Stimulated activated CD8-positive, alpha-beta memory T cell treated with anti-CD3 and anti-CD28 coated beads, Interleukin-4, amount 100 ng/mL, for 48 hours (primary cell): ENCODE data around the gene SMARCA4.
A peak's percentile ranks its signal among the peaks of the same experiment; 100 is the strongest.
"Not testable (repeated sequence)": the region's sequence is repeated elsewhere in the genome, so short reads cannot be mapped to it uniquely, and the experiment has no call there.

Source experiments
- DNase-seq: peaks from one replicate; pipeline ENCODE4 v3.0.0-alpha.2; 2020

Gene SMARCA4

DNA sequence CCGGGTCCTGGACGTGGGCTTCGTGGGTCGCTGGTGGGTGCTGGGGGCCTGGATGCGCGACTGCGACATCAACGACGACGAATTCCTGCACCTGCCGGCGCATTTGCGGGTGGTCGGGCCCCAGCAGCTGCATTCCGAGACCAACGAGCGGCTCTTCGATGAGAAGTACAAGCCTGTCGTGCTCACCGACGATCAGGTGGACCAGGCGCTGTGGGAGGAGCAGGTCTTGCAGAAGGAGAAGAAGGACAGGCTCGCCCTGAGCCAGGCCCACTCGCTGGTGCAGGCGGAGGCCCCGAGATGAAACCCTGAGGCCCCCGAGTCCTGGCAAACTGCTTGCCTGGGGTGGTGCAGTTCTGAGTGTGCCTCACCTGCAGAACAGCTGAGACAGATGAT is 31.4 kb upstream of the SMARCA4 start:
- DNase-seq = no peak

DNA sequence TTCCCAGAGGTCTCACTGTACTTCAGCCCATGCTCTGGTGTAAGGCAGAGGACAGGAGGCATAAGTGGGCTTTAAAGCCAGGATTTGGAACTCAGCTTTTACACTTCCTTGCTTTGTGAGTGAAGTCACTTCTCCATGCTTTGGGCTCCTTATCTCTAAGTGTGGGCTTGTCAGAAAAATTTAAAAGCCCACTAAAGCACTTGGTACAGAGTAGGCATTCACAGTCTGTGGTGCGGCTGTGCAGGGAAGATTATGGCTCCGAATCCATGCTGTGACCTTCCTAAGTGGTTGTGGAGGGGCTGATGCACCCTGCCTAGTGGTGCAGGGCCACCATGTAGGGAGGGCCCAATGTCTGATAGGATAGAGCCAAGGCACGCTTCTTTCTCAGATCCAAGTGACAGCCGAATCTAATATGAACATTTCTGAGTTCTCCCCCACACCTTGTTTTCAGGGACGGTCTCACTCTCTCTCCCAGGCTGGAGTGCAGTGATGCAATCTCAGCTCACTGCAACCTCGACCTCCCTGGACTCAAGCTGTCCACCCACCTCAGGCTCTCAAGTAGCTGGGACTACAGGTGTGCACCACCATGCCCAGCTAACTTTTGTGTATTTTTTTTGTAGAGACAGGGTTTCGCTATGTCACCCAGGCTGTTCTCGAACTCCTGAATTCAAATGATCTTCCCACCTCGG is 25.3 kb upstream of the SMARCA4 start:
- no peak for DNase-seq

DNA sequence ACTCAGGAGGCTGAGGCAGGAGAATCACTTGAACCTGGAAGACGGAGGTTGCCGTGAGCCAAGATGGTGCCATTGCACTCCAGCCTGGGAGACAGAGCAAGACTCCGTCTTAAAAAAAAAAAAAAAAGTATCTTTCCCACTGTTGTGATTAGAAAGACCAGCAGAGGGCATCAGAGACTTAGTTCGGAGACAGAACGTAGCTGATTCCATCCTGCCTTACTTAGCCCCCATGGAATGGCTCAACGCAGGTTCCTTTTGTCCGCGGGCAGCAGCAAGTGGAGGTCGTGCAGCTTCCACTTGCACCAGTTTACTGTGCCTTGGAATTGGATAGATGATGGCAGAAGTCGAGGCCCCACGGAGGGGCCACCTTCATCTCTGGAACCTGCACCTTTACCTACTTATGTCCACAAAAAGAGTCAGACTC is 24.2 kb upstream of the SMARCA4 start:
- peak; percentile 33 for DNase-seq

DNA sequence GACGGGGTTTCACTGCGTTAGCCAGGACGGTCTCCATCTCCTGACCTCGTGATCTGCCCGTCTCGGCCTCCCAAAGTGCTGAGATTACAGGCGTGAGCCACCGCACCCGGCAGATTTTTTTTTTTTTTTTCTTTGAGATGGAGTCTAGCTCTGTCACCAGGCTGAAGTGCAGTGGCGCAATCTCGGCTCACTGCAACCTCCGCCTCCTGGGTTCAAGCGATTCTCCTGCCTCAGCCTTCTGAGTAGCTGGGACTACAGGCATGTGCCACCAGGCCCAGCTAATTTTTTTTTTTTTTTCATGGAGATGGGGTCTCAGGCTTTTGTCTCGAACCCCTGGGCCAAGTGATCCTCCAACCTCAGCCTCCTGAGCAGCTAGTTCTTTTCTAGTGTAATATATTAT is 19.2 kb upstream of the SMARCA4 start:
- not testable (repeated sequence) for DNase-seq

DNA sequence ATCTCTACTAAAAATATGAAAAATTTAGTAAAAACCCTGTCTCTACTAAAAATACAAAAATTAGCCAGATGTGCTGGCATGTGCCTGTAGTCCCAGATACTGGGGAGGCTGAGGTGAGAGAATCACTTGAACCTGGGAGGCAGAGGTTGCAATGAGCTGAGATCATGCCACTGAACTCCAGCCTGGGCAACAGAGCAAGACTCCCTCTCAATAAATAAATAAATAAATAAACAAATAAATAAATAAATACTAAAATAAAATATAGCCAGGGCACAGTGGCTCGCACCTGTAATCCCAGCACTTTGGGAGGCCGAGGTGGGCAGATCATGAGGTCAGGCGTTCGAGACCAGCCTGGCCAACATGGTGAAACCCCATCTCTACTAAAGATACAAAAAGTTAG is 17.4 kb upstream of the SMARCA4 start:
- not testable (repeated sequence) for DNase-seq

DNA sequence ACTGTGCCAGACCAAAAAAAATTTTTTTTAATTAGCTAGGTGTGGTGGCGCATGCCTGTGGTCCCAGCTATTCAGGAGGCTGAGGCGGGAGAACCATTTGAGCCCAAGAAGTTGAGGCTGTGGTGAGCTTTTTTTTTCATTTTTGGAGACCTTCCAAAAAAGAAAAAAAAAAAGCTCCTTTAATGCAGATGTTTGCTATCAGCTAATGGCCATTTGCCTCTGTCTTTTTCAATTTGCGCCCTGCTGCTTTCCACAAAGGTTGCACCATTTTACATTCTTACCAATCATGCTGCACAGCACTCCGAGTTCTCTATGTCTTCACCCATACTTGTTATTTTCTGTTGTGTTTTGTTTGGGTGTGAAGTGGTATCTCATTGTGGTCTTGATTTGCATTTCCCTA is 15.6 kb upstream of the SMARCA4 start:
- DNase-seq = no peak

DNA sequence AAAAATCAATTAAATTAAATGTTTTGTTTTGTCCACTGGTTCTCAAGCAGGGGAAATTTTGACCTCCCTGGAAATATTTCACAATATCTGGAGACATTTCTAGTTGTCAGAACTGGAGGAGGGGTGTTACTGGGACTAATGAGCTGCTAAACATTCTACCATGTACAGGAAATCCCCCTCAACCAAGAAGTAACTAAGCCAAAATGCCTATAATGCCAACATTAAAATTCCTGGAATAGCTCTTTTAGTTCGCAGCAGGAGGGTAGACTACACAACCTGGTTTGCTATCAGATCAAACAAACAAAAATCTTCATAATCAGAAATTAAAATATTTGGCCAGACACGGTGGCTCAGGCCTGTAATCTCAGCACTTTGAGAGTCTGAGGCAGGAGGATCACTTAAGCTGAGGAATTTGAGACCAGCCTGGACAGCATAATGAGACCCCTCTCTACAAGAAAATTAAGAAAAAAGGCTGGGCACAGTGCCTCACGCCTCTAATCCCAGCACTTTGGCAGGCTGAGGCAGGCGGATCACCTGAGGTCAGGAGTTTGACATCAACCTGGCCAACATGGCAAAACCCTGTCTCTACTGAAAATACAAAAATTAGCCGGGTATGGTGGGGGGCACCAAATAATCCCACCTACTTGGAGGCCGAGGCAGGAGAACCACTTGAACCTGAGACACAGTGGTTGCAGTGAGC is 13.7 kb upstream of the SMARCA4 start:
- DNase-seq = no peak

DNA sequence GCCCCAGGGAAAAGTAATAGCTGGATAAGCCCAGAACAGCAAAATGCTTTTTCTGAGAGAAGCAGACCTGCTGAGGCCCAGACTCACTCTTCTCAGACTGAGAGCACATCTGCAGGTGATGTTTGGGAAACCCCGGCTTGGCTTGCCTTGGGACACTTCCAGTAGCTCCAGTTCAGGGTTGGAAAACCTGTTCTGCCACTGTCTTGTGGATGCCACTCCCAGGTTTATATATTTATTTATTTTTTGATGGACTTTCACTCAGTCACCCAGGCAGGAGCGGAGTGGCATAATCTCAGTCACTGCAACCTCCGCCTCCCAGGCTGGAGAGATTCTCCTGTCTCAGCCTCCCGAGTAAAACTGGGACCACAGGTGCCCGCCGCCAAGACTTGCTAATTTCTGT is 8.0 kb upstream of the SMARCA4 start:
- no peak for DNase-seq

DNA sequence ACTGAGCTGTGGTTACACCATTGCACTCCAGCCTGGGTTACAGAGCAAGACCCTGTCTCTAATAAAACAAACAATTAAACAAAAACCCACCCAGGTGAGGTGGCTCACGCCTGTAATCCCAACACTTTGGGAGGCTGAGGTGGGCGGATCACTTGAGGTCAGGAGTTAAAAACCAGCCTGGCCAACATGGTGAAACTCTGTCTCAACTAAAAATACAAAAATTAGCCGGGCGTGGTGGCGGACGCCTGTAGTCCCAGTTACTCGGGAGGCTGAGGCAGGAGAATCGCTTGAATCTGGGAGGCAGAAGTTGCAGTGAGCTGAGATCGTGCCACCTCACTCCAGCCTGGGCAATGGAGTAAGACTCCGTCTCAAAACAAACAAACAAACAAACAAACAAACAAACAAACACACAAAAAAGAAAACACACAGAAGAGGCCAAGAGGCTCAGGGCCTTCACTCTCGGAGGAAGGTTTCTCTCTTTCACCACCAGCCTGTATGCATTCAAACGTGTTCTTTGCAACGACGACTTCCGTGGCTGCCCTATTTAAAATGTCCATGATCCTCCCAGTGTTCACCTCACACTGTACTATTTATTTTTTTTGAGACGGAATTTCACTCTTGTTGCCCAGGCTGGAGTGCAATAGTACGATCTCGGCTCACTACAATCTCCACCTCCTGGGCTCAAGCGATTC is 1.4 kb upstream of the SMARCA4 start:
- not testable (repeated sequence) for DNase-seq

DNA sequence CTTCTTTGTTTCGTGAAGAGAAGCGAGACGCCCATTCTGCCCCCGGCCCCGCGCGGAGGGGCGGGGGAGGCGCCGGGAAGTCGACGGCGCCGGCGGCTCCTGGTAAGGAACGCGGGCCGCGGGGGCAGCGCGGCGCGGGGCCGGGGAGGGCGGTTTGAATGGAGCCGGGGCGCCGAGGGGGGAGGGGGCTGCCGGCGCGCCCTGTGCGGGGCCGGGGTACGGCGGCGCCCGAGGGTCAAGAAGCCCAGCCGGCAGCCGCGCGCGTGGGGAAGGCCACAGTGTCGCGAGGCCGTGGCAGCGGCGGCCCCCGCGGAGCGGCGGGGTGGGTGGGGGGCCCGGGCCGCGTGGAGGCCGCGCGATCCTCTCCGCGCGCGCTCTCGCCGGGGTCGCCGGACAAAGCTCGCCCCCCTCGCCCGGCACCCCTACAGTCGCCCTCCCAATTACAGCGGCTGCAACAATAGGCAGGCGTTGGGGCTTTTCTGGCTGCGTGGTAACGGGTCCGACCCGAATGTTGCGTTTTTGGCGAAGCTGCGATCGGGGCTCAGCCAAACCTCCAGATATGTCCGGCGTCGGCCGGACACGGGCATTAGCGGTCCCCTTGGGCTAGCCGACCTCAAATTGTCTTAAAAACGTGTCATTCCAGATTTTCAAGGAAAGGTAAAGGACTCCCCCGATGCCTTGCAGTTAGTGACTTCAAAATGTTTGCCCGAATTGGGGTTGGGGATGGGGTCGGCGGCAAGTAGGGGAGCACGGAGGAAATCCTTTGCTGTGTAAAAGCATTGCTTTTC is 437 bp downstream of the SMARCA4 start:
- DNase-seq = peak; percentile 56

DNA sequence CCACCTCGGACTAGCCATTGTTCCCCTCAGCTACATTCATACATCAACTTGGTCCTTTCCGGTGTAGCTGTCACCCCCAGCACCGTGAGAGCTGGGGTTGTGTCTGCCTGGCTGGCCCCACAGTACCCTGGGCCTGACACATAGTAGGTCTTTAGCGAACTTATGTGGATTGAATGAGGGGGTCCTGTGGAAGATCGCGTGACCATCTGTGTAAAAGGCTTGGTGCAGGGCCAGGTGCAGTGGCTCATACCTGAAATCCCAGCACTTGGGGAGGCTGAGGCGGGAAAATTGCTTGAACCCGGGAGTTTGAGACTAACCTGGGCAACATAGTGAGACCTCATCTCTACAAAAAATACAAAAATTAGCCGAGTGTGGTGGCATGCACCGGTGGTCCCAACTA is 2.0 kb downstream of the SMARCA4 start:
- DNase-seq = no peak

DNA sequence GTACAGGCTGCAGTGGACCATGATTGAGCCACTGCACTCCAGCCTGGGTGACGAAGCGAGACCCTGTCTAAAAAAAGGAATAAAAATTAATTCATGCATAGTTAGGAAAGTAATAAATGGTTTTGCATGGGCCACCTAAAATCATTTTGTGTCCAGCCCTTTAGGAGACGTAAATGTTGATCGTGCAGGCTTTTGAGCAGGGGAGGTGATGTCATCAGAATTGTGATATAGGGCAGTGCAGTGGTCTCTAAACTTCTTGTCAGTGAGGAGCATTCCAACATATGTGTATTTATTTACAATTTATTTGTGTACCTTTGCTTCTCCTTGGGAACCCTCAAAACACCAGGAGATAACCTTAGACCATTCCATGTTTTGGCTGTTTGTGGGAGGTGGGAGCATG is 3.0 kb downstream of the SMARCA4 start:
- no peak for DNase-seq

DNA sequence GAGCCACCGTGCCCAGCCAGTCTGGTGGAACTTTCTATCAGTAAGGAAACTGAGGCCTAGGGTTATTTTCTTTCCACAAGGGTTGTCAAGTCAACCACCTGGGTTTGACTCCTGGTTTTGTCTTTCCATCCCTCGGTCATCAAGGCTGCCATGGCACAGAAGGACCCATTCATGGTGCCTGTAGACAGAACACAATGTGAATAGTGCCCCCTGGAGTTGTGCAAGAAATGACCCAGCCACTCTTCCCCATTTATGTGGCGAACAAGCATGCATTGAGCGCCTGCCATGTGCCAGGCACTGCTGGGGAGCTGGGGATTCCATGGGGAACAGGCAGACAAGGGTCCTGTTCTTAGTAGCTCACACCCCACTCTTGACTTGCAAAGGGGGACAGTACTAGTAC is 4.1 kb downstream of the SMARCA4 start:
- no peak for DNase-seq

DNA sequence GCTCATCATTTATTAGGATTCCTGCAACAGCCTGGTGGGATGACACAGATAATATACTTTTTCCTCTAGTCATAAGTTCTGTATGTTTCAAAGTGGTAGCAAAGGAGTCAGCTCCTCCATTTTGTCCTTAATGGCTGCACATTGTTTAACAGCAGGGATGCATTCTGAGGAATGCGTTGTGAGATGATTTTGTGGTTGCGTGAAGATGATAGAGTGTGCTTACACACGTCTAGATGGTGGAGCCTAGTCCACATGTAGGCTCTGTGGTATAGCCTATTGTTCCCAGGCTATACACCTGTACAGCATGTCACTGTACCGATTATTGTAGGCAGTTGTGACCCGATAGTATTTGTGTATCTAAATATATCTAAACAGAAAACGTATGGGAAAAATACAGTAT is 4.6 kb downstream of the SMARCA4 start:
- no peak for DNase-seq

DNA sequence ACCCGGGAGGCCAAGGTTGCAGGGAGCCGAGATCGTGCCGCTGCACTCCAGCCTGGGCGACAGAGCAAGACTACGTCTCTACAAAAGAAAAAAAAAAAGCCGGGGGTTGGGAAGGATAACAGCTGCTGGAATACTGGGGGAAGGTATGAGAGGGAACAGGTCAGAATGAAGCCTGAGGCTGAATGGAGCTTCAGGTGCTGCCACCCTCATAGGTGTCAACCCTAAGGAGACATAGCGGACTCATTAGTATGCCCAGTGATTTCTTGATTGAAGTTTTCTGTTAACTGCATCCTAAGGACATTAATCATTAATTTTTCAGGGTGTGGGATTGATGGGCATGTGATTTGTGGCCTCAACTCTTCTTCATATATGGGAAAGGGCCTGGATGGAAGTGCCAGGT is 6.0 kb downstream of the SMARCA4 start:
- no peak for DNase-seq

DNA sequence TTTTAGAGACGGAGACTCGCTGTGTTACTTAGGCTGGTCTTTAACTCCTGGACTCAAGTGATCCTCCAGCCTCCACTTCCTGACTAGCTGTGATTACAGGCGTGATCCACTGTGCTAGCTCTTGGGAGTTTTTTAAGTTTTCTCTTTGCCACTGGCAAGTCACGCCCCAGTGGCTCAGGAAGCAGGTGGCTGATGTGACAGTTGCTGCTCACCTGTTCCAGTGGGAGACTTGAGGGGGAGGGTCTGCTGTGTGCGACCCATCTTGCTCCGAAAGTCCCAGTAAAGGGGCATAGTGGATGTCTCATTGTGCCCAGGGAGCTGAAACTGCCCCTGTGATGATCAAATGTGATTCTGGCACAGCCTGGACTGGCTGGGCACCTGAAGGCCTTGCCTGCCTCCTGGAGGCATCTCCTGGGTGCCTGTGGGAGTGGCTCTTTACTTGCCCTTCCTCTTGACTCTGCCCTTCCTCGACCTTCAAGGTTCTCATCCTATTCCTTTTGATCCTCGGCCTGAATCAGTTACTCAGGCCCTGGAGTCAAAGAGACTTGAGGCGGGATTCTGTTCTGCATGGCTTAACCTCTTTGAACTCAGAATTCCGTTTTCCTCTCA is 7.8 kb downstream of the SMARCA4 start:
- DNase-seq = no peak

DNA sequence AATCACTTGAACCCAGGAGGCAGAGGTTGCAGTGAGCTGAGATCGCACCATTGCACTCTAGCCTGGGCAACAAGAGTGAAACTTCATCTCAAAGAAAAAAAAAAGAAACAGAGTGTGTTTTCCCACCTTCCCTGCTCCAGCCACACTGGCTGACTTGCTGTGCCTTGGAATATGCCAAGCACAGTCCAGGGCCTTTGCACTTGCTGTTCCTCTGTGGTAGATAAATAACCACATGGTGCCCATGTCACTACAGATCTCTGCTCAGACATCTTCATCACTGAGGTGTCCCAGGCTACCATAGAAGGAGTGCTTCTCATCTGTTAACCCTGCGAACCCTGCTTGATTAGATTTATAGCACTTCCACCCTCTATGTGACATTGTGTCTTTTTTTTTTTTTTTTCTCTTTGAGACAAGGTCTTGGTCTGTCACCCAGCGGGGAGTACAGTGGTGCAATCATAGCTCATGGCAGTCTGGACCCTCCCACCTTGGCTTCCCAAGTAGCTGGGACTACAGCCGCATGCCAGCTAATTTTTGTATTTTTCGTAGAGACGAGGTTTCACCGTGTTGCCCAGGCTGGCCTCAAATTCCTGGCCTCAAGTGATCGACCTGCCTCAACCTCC is 10.4 kb downstream of the SMARCA4 start:
- DNase-seq = no peak

DNA sequence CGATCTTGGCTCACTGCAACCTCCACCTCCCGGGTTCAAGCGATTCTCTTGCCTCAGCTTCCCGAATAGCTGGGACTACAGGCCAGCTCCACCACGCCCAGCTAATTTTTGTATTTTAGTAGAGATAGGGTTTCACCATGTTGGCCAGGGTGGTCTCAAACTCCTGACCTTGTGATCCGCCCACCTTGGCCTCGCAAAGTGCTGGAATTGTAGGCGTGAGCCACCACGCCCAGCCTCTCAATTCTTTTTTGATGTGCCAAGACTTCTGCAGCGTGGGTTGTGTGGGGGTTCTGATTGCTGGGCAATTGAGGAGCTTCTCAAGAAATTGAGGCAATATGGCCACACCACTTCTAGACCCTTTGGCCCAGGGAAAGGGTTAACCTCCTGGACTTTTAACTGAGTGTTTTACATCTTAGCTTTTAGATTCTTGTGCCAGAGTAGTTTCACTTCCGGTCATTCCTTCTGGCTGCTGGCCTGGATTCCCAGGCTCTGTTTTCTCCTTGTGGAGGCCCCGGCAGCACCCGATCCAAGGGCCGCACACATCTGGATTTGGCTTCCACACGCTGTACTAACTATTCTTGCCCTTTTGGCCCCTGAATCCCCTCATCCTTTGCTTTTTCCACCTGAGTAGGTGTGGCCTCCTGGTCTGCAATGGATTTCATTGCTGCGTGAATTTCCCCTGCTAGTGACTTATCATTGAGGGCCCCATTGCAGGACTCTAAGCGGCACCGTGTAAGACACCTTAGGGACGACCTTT is 14.7 kb downstream of the SMARCA4 start:
- DNase-seq = no peak

DNA sequence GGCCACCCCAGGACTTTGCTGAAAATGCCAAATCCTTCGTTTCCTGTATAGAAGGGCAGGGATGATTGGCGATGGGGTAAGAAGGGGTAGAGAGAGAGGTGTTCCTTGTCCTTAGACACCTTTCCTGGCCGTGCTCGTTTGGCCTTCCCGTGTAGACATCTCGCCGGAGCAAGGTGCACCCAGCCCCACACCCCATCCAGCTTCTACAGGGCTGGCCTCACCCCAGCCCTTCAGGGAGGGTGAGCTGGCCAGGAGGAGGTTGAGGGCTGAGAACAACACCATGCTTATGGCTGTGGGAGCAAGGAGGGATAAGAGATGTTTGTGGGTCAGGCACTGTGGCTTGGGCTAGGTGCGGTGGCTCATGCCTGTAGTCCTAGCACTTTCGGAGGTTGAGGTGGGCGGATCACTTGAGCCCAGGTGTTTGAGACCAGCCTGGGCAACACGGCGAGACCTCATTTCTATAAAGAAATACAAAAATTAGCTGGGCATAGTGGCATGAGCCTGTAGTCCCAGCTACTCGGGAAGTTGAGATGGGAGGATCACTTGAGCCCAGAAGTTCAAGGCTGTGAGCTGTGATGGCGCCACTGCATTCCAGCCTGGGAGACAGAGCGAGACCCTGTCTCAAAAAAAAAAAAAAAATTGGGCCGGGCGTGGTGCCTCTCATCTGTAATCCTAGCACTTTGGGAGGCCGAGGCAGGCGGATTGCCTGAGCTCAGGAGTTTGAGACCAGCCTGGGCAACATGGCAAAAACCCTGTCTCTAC is 15.5 kb downstream of the SMARCA4 start:
- DNase-seq = no peak

DNA sequence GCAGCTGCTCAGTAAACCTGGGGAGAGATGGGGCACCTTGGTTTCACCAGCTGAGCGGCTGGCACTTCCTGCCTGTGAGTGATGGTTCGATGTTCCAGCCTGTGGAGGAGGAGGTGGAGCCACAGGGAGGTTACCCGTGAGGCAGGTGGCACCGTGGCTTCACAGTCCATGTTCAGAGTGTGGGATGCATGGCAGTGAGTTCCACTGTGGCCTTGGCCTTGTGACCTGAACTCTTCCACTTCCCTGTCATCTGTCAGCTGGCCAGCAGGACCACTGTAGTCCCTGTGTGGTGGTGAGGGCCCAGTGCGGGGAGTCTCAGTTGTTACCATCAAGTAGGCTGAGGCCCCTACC is 16.9 kb downstream of the SMARCA4 start:
- no peak for DNase-seq

DNA sequence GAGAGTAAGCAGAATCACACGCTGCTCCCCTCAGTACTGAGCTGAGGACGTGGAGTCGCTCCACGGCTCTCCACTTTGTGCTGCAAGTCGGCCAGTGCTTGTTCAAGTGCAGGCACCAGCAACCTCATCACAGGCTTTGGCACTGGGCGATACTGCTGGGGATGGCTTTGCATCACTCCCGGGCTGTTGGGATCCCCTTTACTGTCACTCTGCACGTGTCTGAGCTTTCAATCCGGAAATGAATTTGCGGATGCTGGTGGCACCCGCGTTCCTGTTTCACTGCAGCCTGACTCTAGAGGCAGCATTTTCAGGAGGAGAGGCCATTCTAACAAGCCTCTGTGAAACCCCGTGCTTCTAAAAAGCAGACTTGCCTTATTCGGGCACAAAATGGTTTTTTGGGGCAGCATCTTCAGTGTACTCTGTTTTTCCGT is 19.1 kb downstream of the SMARCA4 start:
- peak; percentile 32 for DNase-seq
